Measurements from ENCODE around the gene CPTP. TPM values are rescaled to one million over a fixed set of nuclear protein-coding genes. Genes with fewer than 3 reads are reported as not detected.

CPTP gene
- total and polyA plus RNA-seq, 2 of the 13 experiments (the other 11 are each of a cell fraction or from before 2014, with no cell fraction given), result 5.5 to 9.3 TPM

GRCh38 chr1:1329304-1330210 lies 5.0 kb downstream of the CPTP start (continued):
- TF ChIP-seq AKAP8 (CRISPR knock-in tag; IDR thresholded peaks at IDR 0.05) (peak; percentile 95), ZBTB2 (CRISPR knock-in tag; IDR thresholded peaks at IDR 0.05; ENCODE audit: low read depth) (peak; percentile 49), POLR2G (IDR thresholded peaks at IDR 0.05; ENCODE audit: low read depth, low read length) (peak; percentile 45; the same call in 1 of the 2 replicates), HIC2 (CRISPR knock-in tag; IDR thresholded peaks at IDR 0.05; ENCODE audit: low read depth) (0 out of 2 replicates have a peak, but pooled peaks have one; percentile 7), NR0B2 (CRISPR knock-in tag; IDR thresholded peaks at IDR 0.05) (0 out of 2 replicates have a peak, but pooled peaks have one; percentile 39), ZNF160 (CRISPR knock-in tag; IDR thresholded peaks at IDR 0.05) (no peak), HOXD1 (CRISPR knock-in tag; IDR thresholded peaks at IDR 0.05) (no peak), CENPT (CRISPR knock-in tag; IDR thresholded peaks at IDR 0.05; ENCODE audit: low read depth) (0 out of 2 replicates have a peak, but pooled peaks have one; percentile 23), SMAD1 (CRISPR knock-in tag; IDR thresholded peaks at IDR 0.05; ENCODE audit: borderline replicate concordance, low read depth) (no peak), SPEN (CRISPR knock-in tag; IDR thresholded peaks at IDR 0.05; ENCODE audit: low read depth) (peak; percentile 21; the same call in 1 of the 2 replicates), ZNF512B (CRISPR knock-in tag; IDR thresholded peaks at IDR 0.05; ENCODE audit: borderline replicate concordance) (no peak), ZNF768 (CRISPR knock-in tag; IDR thresholded peaks at IDR 0.05) (0 out of 2 replicates have a peak, but pooled peaks have one; percentile 37), ZNF33A (CRISPR knock-in tag; IDR thresholded peaks at IDR 0.05; ENCODE audit: borderline replicate concordance) (no peak), HES4 (CRISPR knock-in tag; IDR thresholded peaks at IDR 0.05; ENCODE audit: borderline replicate concordance) (no peak), MNT (IDR thresholded peaks at IDR 0.05) (peak; percentile 88), ZNF383 (CRISPR knock-in tag; IDR thresholded peaks at IDR 0.05; ENCODE audit: borderline replicate concordance) (no peak), PHF5A (CRISPR knock-in tag; IDR thresholded peaks at IDR 0.05; ENCODE audit: low read depth, unreplicated experiment) (no peak), XBP1 (CRISPR knock-in tag; IDR thresholded peaks at IDR 0.05) (no peak), FOXO1 (CRISPR knock-in tag; IDR thresholded peaks at IDR 0.05) (peak; percentile 27; the same call in 1 of the 2 replicates), NPAS2 (CRISPR knock-in tag; IDR thresholded peaks at IDR 0.05; ENCODE audit: borderline replicate concordance) (no peak)
